Measurements from ENCODE around the gene APP.

APP gene

DNA sequence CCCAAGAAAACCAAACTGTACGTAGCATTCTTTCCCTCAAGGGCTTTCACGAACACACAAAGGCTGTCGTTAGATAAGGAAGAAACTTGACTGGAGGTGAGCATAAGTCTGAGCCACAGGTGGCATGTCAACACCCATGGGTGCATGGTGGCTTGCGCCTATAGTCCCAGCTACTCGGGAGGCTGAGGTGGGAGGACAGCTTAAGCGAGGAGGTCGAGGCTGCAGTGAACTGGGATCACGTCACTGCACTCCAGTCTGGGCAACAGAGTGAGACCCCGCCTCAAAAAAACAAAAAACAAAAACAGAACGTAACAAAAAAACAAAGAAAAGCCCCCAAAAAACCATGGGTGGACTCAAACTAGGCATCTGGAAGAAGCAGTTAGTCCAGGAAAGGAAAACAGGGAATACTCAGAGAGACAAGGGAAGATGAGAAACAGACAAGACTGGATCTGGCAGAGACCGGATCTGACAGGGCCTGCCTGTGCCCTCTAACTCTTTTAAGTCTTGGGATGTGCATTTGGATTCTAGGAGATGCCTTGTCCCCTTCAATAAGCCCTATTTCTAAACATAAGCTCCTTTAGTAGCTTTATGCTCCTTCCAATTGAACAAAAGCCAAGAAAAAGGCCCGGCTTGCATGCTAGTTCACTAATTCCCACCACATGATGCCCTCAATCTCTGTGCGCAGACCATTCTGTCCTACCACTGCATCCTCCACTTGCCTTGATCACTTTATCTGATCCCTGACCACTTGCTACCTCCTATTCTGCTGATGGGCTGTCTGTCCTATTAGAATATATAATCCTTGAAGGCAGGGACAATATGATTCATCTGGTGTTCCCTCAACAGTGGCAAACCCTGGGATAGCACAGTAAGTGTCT lies 73.8 kb downstream of the APP start:
- H3K79me2 ChIP-seq (ENCODE audit: insufficient read depth, low read length), result no peaks in the 10 kb centered on the region
- TF ChIP-seq, protein P1, sequence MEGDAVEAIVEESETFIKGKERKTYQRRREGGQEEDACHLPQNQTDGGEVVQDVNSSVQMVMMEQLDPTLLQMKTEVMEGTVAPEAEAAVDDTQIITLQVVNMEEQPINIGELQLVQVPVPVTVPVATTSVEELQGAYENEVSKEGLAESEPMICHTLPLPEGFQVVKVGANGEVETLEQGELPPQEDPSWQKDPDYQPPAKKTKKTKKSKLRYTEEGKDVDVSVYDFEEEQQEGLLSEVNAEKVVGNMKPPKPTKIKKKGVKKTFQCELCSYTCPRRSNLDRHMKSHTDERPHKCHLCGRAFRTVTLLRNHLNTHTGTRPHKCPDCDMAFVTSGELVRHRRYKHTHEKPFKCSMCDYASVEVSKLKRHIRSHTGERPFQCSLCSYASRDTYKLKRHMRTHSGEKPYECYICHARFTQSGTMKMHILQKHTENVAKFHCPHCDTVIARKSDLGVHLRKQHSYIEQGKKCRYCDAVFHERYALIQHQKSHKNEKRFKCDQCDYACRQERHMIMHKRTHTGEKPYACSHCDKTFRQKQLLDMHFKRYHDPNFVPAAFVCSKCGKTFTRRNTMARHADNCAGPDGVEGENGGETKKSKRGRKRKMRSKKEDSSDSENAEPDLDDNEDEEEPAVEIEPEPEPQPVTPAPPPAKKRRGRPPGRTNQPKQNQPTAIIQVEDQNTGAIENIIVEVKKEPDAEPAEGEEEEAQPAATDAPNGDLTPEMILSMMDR (IDR thresholded peaks at IDR 0.05; ENCODE audit: insufficient read depth, low read length, poor library complexity, severe bottlenecking), result no peak
- no peak for TF ChIP-seq EZH2phosphoT487 (conservative IDR thresholded peaks at IDR 0.05; ENCODE audit: low read length)

DNA sequence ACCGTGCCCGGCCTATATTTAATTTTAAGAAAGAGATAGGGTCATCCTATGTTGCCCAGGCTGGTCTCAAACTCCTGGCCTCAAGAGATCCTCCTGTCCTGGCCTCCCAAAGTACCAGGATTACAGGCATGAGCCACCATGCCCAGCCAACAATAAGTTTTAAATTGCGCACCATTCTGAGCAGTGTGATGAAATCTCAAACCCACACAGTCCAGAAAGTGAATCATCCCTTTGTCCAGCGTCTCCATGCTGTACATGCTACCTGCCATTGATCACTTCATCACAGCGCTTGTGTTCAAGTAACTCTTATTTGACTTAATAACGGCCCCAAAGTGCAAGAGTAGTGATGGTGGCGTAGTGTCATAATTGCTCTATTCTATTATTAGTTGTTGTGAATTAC lies 75.4 kb downstream of the APP start:
- Histone ChIP-seq H3K27me3 (ENCODE audit: low read length) (no peaks in the 10 kb centered on the region), H3K36me3 (ENCODE audit: low read length) (no peaks in the 10 kb centered on the region), H4K20me1 (ENCODE audit: low read depth, low read length) (no peaks in the 10 kb centered on the region), H3F3A (ENCODE audit: insufficient read depth) (no peaks in the 10 kb centered on the region), H3K9me3 (ENCODE audit: insufficient read depth, low read length) (no peaks in the 10 kb centered on the region), H2AFZ (ENCODE audit: low read depth, low read length, severe bottlenecking) (no peak overlapping the region), H3K9me2 (replicated peaks; ENCODE audit: insufficient read depth, low read length) (no peaks in the 10 kb centered on the region), H3K4me2 (ENCODE audit: low read depth, low read length, poor library complexity, severe bottlenecking) (no peak overlapping the region), H3K9ac (ENCODE audit: low read length) (no peak overlapping the region), H3K4me3 (ENCODE audit: insufficient read depth, low read length, poor library complexity, severe bottlenecking) (no peak overlapping the region), H3K27ac (ENCODE audit: low read depth, low read length) (no peak overlapping the region), H3K79me2 (ENCODE audit: insufficient read depth, low read length) (no peaks in the 10 kb centered on the region)
- TF ChIP-seq, protein P1 (IDR thresholded peaks at IDR 0.05; ENCODE audit: insufficient read depth, low read length, poor library complexity, severe bottlenecking), result no peak
- TF ChIP-seq EZH2phosphoT487 (conservative IDR thresholded peaks at IDR 0.05; ENCODE audit: low read length), result no peak

More for the DNA sequence above, 73.8 kb downstream of the APP start:
- Histone ChIP-seq H3K9me2 (replicated peaks; ENCODE audit: insufficient read depth, low read length) (no peaks in the 10 kb centered on the region), H3K4me2 (ENCODE audit: low read depth, low read length, poor library complexity, severe bottlenecking) (no peak overlapping the region), H3K27ac (ENCODE audit: low read depth, low read length) (no peak overlapping the region), H4K20me1 (ENCODE audit: low read depth, low read length) (no peaks in the 10 kb centered on the region), H2AFZ (ENCODE audit: low read depth, low read length, severe bottlenecking) (no peak overlapping the region), H3F3A (ENCODE audit: insufficient read depth) (no peaks in the 10 kb centered on the region), H3K4me3 (ENCODE audit: insufficient read depth, low read length, poor library complexity, severe bottlenecking) (no peak overlapping the region), H3K9me3 (ENCODE audit: insufficient read depth, low read length) (no peaks in the 10 kb centered on the region), H3K27me3 (ENCODE audit: low read length) (no peaks in the 10 kb centered on the region), H3K9ac (ENCODE audit: low read length) (no peak overlapping the region), H3K36me3 (ENCODE audit: low read length) (no peaks in the 10 kb centered on the region)

DNA sequence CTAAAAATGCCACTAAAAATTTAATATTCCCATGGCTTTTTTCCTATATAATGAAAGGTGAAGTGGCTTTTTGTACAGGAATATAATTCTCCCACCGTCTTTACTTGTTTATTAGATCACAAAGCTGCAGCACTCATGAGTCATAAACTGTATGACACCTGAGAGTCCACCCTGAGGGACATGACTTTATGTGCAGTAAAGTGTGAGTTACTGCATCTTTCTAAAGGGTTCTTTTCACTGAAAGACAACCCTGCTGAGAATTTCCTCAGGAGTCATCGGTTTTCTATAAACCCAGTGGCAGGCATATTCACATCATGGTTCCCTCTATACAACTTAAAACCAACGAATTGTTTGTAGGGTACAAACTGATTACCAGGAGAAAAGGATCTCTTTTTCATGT lies 77.4 kb downstream of the APP start:
- Histone ChIP-seq H3K9ac (ENCODE audit: low read length) (no peak overlapping the region), H4K20me1 (ENCODE audit: low read depth, low read length) (no peaks in the 10 kb centered on the region), H3K36me3 (ENCODE audit: low read length) (no peaks in the 10 kb centered on the region), H3K4me2 (ENCODE audit: low read depth, low read length, poor library complexity, severe bottlenecking) (no peak overlapping the region), H3K9me2 (replicated peaks; ENCODE audit: insufficient read depth, low read length) (no peaks in the 10 kb centered on the region), H3K27ac (ENCODE audit: low read depth, low read length) (no peak overlapping the region), H3K9me3 (ENCODE audit: insufficient read depth, low read length) (no peaks in the 10 kb centered on the region), H3K4me3 (ENCODE audit: insufficient read depth, low read length, poor library complexity, severe bottlenecking) (no peak overlapping the region), H3K27me3 (ENCODE audit: low read length) (no peaks in the 10 kb centered on the region), H3F3A (ENCODE audit: insufficient read depth) (no peaks in the 10 kb centered on the region), H2AFZ (ENCODE audit: low read depth, low read length, severe bottlenecking) (no peak overlapping the region), H3K79me2 (ENCODE audit: insufficient read depth, low read length) (no peaks in the 10 kb centered on the region)
- no peak for TF ChIP-seq EZH2phosphoT487 (conservative IDR thresholded peaks at IDR 0.05; ENCODE audit: low read length)
- TF ChIP-seq, protein P1 (IDR thresholded peaks at IDR 0.05; ENCODE audit: insufficient read depth, low read length, poor library complexity, severe bottlenecking), result no peak
